Endodermal cell (in vitro differentiated cells): ENCODE results near the gene HDLBP. TPM values are rescaled to one million over a fixed set of nuclear protein-coding genes. Genes with fewer than 3 reads are reported as not detected.

Source experiments
- DNase-seq: peaks from one replicate; pipeline ENCODE4 v3.0.0-alpha.2; 2017
- H3K27ac ChIP-seq: 2 replicates; pipeline ENCODE4 v1.5.1; 2013; ENCODE audit warnings: mild to moderate bottlenecking, low read depth, low read length, moderate library complexity
- H3K27me3 ChIP-seq: 2 replicates; pipeline ENCODE4 v1.6.1; 2013; ENCODE audit warnings: mild to moderate bottlenecking, low read length, moderate library complexity; ENCODE audit not compliant: insufficient read depth, control insufficient read depth, poor library complexity, severe bottlenecking
- H3K36me3 ChIP-seq: 2 replicates; pipeline ENCODE4 v1.7.0; 2013; ENCODE audit warnings: mild to moderate bottlenecking, low read length, moderate library complexity; ENCODE audit not compliant: control insufficient read depth, insufficient read depth
- H3K4me1 ChIP-seq: one replicate; pipeline ENCODE4 v1.7.0; 2013; ENCODE audit warnings: low read length; ENCODE audit not compliant: control insufficient read depth, insufficient read depth
- H3K4me3 ChIP-seq: 2 replicates; pipeline ENCODE4 v1.5.1; 2013; ENCODE audit warnings: mild to moderate bottlenecking, low read length, moderate library complexity
- H3K9ac ChIP-seq: 2 replicates; pipeline ENCODE4 v1.6.1; 2013; ENCODE audit warnings: mild to moderate bottlenecking, low read length, moderate library complexity; ENCODE audit not compliant: poor library complexity, severe bottlenecking; ENCODE audit errors: extremely low read depth
- H3K9me3 ChIP-seq: 2 replicates; pipeline ENCODE4 v1.6.1; 2013; ENCODE audit warnings: mild to moderate bottlenecking, low read length, moderate library complexity; ENCODE audit not compliant: control insufficient read depth
- H3K27ac Mint-ChIP-seq: 2 replicates; pipeline ENCODE4 v1.8.0; 2020; ENCODE audit warnings: mixed read lengths
- H3K27me3 Mint-ChIP-seq: 2 replicates; pipeline ENCODE4 v1.8.0; 2021; ENCODE audit warnings: mild to moderate bottlenecking, mixed read lengths; ENCODE audit not compliant: insufficient read depth
- H3K36me3 Mint-ChIP-seq: 2 replicates; pipeline ENCODE4 v1.8.0; 2020; ENCODE audit warnings: low read depth, mixed read lengths
- H3K4me1 Mint-ChIP-seq: 2 replicates; pipeline ENCODE4 v1.8.0; 2020; ENCODE audit warnings: mixed read lengths
- H3K4me3 Mint-ChIP-seq: 2 replicates; pipeline ENCODE4 v1.8.0; 2020; ENCODE audit warnings: mild to moderate bottlenecking, moderate library complexity, mixed read lengths
- H3K9me3 Mint-ChIP-seq: 2 replicates; pipeline ENCODE4 v1.8.0; 2020; ENCODE audit warnings: mild to moderate bottlenecking, mixed read lengths
- WGBS, 2 experiments: methylation state at CpG; one replicate each; pipeline versions ENCODE4 v1.1.5 to v1.1.7; 2013; ENCODE audit warnings: missing lambda C conversion rate in 2 of 2, mixed read lengths in 1 of 2; ENCODE audit not compliant: insufficient coverage in 1 of 2, insufficient read length in 1 of 2; 5-methylcytosine and 5-hydroxymethylcytosine counted together
- total RNA-seq, 2 donors: library from RNA; stranded (reverse); fragmentation: NEBNext Ultra II Directional in 1 of 2; extraction: Animal tissue kit (Norgen Biotek cat#: 25700) in 1 of 2; gene quantifications; 2 replicates in 1 of 2; 3 replicates in 1 of 2; pipeline ENCODE4 v1.2.1, GENCODE V29; 2021
- TF ChIP-seq, protein P1 (sequence below): fragments of 200-600 bp; sonication (generic); conservative IDR thresholded peaks from 2 replicates; pipeline ENCODE4 v1.5.0; 2021; ENCODE audit warnings: antibody characterized with exemption, mild to moderate bottlenecking

HDLBP gene
- total RNA-seq, 2 donors from 2014 or later: 344 to 374 TPM

DNA sequence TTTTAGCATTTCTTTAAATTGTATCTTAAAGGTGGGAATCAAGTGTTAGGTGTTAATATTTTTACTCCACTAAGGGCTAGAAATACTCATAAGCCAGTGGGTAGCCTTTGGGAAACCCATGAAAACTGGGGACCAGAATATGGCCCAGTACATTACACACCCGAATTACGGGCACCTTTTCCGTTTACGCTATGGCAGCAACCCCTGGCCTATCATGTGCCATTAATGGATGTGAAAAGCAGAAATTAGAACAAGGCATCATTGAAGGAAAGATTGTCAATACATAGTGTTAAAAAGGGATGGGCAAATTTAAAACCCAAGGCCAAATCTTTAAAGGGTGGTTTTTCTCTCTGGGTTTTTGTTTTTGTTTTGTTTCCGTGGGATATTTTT is 41.4 kb upstream of the HDLBP start:
- DNase-seq: no peak
- peak overlapping the region; percentile 30 for H3K27ac Mint-ChIP-seq
- Histone ChIP-seq H3K36me3 (peaks cover 29% of the 10 kb centered on the region), H3K27me3 (no peaks in the 10 kb centered on the region), H3K9ac (peak overlapping the region; percentile 71), H3K27ac (no peak overlapping the region), H3K4me3 (peak overlapping the region; percentile 94), H3K4me1 (peaks cover 11% of the 10 kb centered on the region), H3K9me3 (no peaks in the 10 kb centered on the region)
- peaks cover 30% of the 10 kb centered on the region for H3K4me1 Mint-ChIP-seq
- TF ChIP-seq, protein P1, sequence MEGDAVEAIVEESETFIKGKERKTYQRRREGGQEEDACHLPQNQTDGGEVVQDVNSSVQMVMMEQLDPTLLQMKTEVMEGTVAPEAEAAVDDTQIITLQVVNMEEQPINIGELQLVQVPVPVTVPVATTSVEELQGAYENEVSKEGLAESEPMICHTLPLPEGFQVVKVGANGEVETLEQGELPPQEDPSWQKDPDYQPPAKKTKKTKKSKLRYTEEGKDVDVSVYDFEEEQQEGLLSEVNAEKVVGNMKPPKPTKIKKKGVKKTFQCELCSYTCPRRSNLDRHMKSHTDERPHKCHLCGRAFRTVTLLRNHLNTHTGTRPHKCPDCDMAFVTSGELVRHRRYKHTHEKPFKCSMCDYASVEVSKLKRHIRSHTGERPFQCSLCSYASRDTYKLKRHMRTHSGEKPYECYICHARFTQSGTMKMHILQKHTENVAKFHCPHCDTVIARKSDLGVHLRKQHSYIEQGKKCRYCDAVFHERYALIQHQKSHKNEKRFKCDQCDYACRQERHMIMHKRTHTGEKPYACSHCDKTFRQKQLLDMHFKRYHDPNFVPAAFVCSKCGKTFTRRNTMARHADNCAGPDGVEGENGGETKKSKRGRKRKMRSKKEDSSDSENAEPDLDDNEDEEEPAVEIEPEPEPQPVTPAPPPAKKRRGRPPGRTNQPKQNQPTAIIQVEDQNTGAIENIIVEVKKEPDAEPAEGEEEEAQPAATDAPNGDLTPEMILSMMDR: no peak
- peak overlapping the region; percentile 72 for H3K4me3 Mint-ChIP-seq
- no peaks in the 10 kb centered on the region for H3K27me3 Mint-ChIP-seq
- peaks cover 21% of the 10 kb centered on the region for H3K36me3 Mint-ChIP-seq
- 57% methylated on average over 5 of the region's 5 CpGs; no CpG with 5 or more reads in 1 of the 2 experiments for WGBS, 2 experiments
- H3K9me3 Mint-ChIP-seq: no peaks in the 10 kb centered on the region

DNA sequence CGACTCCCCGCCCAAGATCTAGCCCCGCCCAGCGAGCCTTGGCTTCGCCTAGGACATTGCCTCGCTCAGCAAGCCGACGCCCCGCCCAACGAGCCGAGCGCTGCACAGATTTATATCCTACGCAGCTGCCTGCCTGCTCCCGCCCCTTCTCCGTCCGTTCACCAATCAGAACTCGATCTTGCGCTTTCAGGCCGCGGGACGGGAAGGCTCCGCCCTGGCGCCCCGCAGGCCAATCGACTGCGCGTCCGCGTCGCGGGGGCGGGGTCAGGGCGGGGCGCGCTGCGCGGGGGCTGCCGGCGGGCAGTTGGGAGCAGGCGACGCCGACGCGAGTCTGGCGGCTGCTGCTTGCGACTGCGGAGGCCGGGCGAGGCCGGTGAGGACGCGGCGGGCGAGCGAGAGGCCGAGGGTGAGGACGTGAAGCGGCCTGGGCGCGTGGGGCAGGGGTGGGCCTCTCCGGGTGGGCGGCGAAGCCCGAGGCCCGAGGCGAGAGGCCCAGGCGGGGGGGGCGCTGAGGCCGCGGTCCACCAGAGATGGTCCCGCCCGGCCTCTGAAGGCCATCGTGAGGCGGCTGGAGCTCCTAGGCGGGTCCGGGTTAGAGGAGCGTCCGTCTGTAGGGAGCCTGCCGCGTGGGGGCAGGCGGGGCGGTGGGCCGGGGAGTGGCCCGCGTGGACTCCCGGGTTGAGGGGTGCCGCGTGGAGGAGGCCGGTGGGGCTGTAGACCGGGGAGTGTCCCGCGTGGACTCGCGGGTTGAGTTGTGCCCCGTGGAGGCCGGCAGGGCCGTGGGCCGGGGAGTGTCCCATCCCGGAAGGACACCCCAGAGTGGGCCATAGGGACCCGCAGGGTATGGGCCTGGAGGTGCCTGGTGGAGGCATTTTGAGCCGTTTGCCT is 40.8 kb upstream of the HDLBP start, which contains the start of gene FARP2:
TSS of gene FARP2 (plus strand) at position 303 of the 888 bp plus-strand sequence. CDS start 16,823 bp downstream, outside the sequence.
- H3K9me3 ChIP-seq: no peaks in the 10 kb centered on the region
- peaks cover 11% of the 10 kb centered on the region for H3K4me1 ChIP-seq
- peak; percentile 99 for DNase-seq
- peak within 1 kb of the TSS; percentile 94 for H3K4me3 ChIP-seq
- H3K27me3 ChIP-seq: no peaks in the 10 kb centered on the region
- peak within 1 kb of the TSS; percentile 71 for H3K9ac ChIP-seq
- H3K36me3 ChIP-seq: peaks cover 35% of the 10 kb centered on the region
- TF ChIP-seq, protein P1: peak; percentile 23
- H3K4me3 Mint-ChIP-seq: peak within 1 kb of the TSS; percentile 72
- peaks cover 28% of the 10 kb centered on the region for H3K36me3 Mint-ChIP-seq
- H3K27ac Mint-ChIP-seq: peak within 1 kb of the TSS; percentile 93
- peak within 1 kb of the TSS; percentile 44 for H3K27ac ChIP-seq
- 1 to 2% methylated on average over 30 to 101 of the region's 101 CpGs for WGBS, 2 experiments
- no peaks in the 10 kb centered on the region for H3K27me3 Mint-ChIP-seq
- no peaks in the 10 kb centered on the region for H3K9me3 Mint-ChIP-seq
- H3K4me1 Mint-ChIP-seq: peaks cover 29% of the 10 kb centered on the region

DNA sequence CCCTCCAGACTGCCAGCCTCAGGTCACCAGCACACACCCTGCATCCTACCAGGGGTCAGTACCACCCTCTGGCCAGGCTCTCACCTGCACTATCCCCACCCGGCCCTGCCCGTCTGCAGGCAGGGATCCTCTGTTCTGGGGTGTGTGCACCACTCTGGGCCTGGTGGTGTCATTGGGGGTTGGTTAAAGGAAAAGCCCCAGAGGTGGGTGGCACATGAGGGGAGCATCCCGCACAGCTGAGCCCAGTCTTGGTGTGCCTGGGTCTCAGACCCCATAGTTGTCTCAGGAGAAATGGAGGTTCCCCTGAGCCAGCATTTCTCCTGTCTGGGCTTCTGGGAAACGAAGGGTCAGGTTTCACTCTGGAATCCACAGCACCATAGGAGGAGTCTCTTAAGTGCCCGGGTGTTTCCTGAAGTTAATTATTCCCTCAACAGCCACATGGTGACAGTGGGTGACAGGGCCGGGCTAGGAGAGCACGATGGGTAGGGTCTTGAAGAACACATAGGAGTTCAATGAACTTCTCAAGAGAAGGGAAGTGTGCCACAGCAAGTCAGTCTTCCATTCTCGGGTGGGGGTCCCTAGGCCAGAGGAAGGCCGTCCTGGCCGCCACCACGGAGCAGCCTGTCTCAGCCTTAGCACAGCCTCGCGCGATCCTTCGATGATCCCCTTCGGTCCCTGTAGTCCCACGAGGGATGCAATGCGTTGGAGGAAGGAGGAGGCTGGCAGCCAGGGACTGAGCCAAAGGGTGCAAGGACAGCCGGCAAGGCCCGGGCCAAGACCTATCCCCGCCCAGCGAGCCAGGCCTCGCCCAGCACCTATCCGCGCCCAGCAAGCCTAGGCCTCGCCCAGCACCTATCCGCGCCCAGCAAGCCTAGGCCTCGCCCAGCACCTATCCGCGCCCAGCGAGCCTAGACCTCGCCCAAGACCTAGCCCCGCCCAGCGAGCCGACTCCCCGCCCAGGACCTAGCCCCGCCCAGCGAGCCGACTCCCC is 39.5 kb upstream of the HDLBP start:
- Mint-ChIP-seq H3K4me3 (peak overlapping the region; percentile 46), H3K4me1 (peaks cover 30% of the 10 kb centered on the region), H3K36me3 (peaks cover 37% of the 10 kb centered on the region), H3K27me3 (no peaks in the 10 kb centered on the region), H3K27ac (peak overlapping the region; percentile 93), H3K9me3 (no peaks in the 10 kb centered on the region)
- Histone ChIP-seq H3K27ac (peak overlapping the region; percentile 44), H3K27me3 (no peaks in the 10 kb centered on the region), H3K36me3 (peaks cover 48% of the 10 kb centered on the region), H3K9me3 (no peaks in the 10 kb centered on the region), H3K4me3 (peak overlapping the region; percentile 59), H3K9ac (peak overlapping the region; percentile 53), H3K4me1 (peaks cover 11% of the 10 kb centered on the region)
- WGBS, 2 experiments: 21 to 24% methylated on average over 17 to 36 of the region's 40 CpGs
- DNase-seq: peak; percentile 92
- TF ChIP-seq, protein P1: peak; percentile 22
